Caco-2 (cell line): ENCODE results near the gene ECM2. TPM values are rescaled to one million over a fixed set of nuclear protein-coding genes. Genes with fewer than 3 reads are reported as not detected.

Experiments
- BruUV-seq: library from RNA; stranded (reverse); fragments of 400-500 nt; replicated peaks from 2 replicates; lab custom pipeline; 2021; lab: Mats Ljungman, UMichigan
- CTCF ChIA-PET: fragments of 300-600 bp; sonication (Branson Sonifier 250); formaldehyde crosslinking; loops from one replicate; lab custom pipeline; 2022; ENCODE audit warnings: antibody characterized with exemption; lab: Charles Lee
- POLR2A ChIA-PET: fragments of 300-600 bp; sonication (Branson Sonifier 250); formaldehyde crosslinking; loops from one replicate; lab custom pipeline; 2022; ENCODE audit warnings: antibody characterized with exemption; lab: Charles Lee
- DNase-seq, 2 experiments: peaks; one replicate each; pipeline versions ENCODE4 v3.0.0 to v3.0.0-alpha.2; 2020 to 2022
- H3K27me3 ChIP-seq: replicated peaks from 2 replicates; pipeline ENCODE4 v1.6.0; 2011; ENCODE audit warnings: low read length; ENCODE audit not compliant: control insufficient read depth, insufficient read depth
- H3K36me3 ChIP-seq: 2 replicates; pipeline ENCODE4 v1.5.1; 2011; ENCODE audit warnings: low read length; ENCODE audit not compliant: control insufficient read depth, insufficient read depth
- H3K4me1 ChIP-seq: fragments of 250-450 bp; sonication (Bioruptor Pico); 2 replicates; pipeline ENCODE4 v1.5.1; 2020; ENCODE audit warnings: mild to moderate bottlenecking
- H3K4me3 ChIP-seq: 2 replicates; pipeline ENCODE4 v1.5.1; 2011; ENCODE audit warnings: low read depth, mild to moderate bottlenecking, control low read depth, low read length
- H3K9me3 ChIP-seq: fragments of 250-450 bp; sonication (Bioruptor Pico); 2 replicates; pipeline ENCODE4 v1.5.1; 2020; ENCODE audit warnings: mild to moderate bottlenecking, moderate library complexity
- H3K27ac Mint-ChIP-seq: one replicate; pipeline ENCODE4 v1.8.0; 2022; ENCODE audit warnings: mixed read lengths; ENCODE audit not compliant: unreplicated experiment
- H3K27me3 Mint-ChIP-seq: one replicate; pipeline ENCODE4 v1.8.0; 2022; ENCODE audit warnings: mixed read lengths; ENCODE audit not compliant: insufficient read depth, unreplicated experiment
- H3K36me3 Mint-ChIP-seq: one replicate; pipeline ENCODE4 v1.8.0; 2022; ENCODE audit warnings: mild to moderate bottlenecking, mixed read lengths; ENCODE audit not compliant: insufficient read depth, unreplicated experiment
- H3K4me1 Mint-ChIP-seq: one replicate; pipeline ENCODE4 v1.8.0; 2022; ENCODE audit warnings: low read depth, mixed read lengths; ENCODE audit not compliant: unreplicated experiment
- H3K4me3 Mint-ChIP-seq: one replicate; pipeline ENCODE4 v1.8.0; 2022; ENCODE audit warnings: mild to moderate bottlenecking, moderate library complexity, mixed read lengths; ENCODE audit not compliant: unreplicated experiment
- H3K9me3 Mint-ChIP-seq: one replicate; pipeline ENCODE4 v1.8.0; 2022; ENCODE audit warnings: mixed read lengths; ENCODE audit not compliant: unreplicated experiment
- intact Hi-C: fragments of 100-400 bp; cut with micrococcal nuclease; formaldehyde crosslinking; loops from one replicate; pipeline ENCODE4 v1.10.0; 2022; ENCODE audit not compliant: unreplicated experiment
- total RNA-seq: library from RNA; stranded (reverse); gene quantifications from 2 replicates; pipeline ENCODE4 v1.2.3, GENCODE V29; 2022
- TF ChIP-seq, protein P1 (sequence below), 2 experiments: fragments of 200-600 bp in 1 of 2; IDR thresholded peaks; 1 replicate in 1 of 2; 2 replicates in 1 of 2; pipeline versions ENCODE4 v1.5.1 to v1.8.0; 2011 to 2022; ENCODE audit warnings: antibody characterized with exemption in 1 of 2, control low read depth in 1 of 2, inconsistent platforms in 1 of 2, low read depth in 1 of 2, low read length in 1 of 2, mild to moderate bottlenecking in 1 of 2, moderate library complexity in 1 of 2; ENCODE audit not compliant: insufficient read depth in 1 of 2, severe bottlenecking in 1 of 2, unreplicated experiment in 1 of 2

ECM2 gene
- total RNA-seq, 1 experiment from 2014 or later, result not detected

DNA sequence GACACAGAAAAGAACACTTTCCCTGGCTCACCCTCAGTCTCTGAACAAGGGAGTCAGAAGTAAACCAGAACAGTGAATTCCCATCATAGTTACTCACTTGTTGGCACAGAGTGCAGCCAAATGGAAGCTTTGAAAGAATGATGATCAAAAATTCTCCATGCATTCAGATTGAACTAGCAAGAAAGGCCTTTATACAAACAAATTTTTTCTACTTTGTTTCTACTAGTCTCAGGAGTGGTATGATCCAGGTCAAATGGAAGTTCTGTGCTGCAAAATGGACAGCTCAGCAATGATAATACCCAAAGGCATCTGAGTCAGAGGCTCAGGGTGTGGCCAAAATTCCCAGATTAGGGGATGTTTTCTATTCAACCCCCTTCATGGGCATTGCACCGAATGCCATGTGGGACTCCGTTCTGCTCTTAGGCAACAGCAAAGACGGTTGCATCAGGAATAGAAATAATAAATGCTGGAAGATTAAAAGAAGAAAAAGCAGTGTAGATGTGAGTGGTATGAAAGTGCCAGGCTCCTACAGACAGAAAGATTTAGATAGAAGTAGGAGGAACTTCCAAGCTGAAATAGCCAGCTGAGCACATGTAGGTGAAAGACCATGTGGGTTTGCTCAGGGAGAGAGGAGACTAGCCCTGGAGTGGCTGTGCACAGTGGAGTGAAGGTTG, 29.5 kb downstream of the ECM2 start:
- Histone ChIP-seq H3K4me3 (no peak overlapping the region), H3K9me3 (no peaks in the 10 kb centered on the region), H3K27me3 (no peaks in the 10 kb centered on the region), H3K36me3 (no peaks in the 10 kb centered on the region), H3K4me1 (no peaks in the 10 kb centered on the region)
- H3K4me1 Mint-ChIP-seq, result peaks cover 11% of the 10 kb centered on the region
- CTCF ChIA-PET, result no interaction called here
- intact Hi-C loops, result no loop called here
- POLR2A ChIA-PET, result no interaction called here
- no peaks in the 10 kb centered on the region for H3K27me3 Mint-ChIP-seq
- no TSS peak for BruUV-seq
- TF ChIP-seq, protein P1, sequence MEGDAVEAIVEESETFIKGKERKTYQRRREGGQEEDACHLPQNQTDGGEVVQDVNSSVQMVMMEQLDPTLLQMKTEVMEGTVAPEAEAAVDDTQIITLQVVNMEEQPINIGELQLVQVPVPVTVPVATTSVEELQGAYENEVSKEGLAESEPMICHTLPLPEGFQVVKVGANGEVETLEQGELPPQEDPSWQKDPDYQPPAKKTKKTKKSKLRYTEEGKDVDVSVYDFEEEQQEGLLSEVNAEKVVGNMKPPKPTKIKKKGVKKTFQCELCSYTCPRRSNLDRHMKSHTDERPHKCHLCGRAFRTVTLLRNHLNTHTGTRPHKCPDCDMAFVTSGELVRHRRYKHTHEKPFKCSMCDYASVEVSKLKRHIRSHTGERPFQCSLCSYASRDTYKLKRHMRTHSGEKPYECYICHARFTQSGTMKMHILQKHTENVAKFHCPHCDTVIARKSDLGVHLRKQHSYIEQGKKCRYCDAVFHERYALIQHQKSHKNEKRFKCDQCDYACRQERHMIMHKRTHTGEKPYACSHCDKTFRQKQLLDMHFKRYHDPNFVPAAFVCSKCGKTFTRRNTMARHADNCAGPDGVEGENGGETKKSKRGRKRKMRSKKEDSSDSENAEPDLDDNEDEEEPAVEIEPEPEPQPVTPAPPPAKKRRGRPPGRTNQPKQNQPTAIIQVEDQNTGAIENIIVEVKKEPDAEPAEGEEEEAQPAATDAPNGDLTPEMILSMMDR (IDR thresholded peaks at IDR 0.05; ENCODE audit: insufficient read depth in 1 of 2, low read depth in 1 of 2, low read length in 1 of 2, severe bottlenecking in 1 of 2, unreplicated experiment in 1 of 2), result no peak
- H3K4me3 Mint-ChIP-seq, result no peak overlapping the region
- H3K36me3 Mint-ChIP-seq, result no peaks in the 10 kb centered on the region
- no peaks in the 10 kb centered on the region for H3K9me3 Mint-ChIP-seq
- peak overlapping the region; percentile 67 for H3K27ac Mint-ChIP-seq
- no peak for DNase-seq

DNA sequence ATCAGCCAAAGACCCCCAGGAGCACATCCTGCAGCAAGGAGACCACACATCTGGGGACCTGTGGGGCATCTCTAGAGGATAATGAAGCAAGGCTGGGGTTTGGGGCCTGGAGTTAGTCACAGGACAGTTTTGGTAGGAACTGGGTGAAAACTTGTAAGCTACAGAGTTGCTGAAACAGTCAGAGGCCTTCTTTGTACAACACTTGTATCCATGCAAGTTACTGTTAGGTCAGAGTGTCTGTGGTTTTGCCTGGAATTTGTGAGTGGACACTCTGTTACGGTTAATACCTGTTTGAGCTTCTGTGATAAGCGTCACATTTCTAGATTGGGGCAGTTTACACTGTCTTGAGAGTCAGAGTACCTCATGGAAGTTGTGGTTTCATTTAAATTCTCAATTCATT, 30.9 kb downstream of the ECM2 start:
- Mint-ChIP-seq H3K9me3 (no peaks in the 10 kb centered on the region), H3K4me1 (peaks cover 11% of the 10 kb centered on the region), H3K27ac (no peak overlapping the region), H3K4me3 (no peak overlapping the region), H3K27me3 (no peaks in the 10 kb centered on the region), H3K36me3 (no peaks in the 10 kb centered on the region)
- Histone ChIP-seq H3K9me3 (no peaks in the 10 kb centered on the region), H3K4me3 (no peak overlapping the region), H3K36me3 (no peaks in the 10 kb centered on the region), H3K4me1 (no peaks in the 10 kb centered on the region), H3K27me3 (no peaks in the 10 kb centered on the region)
- BruUV-seq, result no TSS peak
- intact Hi-C loops, result no loop called here
- CTCF ChIA-PET, result no interaction called here
- TF ChIP-seq, protein P1 (IDR thresholded peaks at IDR 0.05; ENCODE audit: insufficient read depth in 1 of 2, low read depth in 1 of 2, low read length in 1 of 2, severe bottlenecking in 1 of 2, unreplicated experiment in 1 of 2), result no peak
- DNase-seq, result no peak
- POLR2A ChIA-PET, result no interaction called here

DNA sequence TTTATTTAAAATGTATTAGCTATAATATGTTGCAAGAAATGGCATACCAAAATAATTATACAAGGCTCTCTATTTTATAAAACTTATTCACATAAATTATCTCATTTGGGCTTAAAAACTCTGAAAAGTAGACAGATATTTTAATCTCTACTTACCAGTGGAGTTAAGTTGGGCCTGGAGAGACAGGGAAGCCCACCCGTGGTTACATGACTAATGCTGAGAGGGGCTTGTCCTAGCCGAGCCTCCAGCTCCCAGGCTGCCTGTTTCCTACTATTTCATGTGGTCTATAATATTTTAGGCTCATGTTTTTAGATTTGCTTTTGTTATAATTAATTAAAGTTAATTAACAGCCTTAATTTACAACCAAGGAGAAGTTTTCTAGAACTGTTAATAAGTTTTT, 32.6 kb downstream of the ECM2 start:
- no peak overlapping the region for H3K27ac Mint-ChIP-seq
- no TSS peak for BruUV-seq
- H3K4me3 Mint-ChIP-seq, result no peak overlapping the region
- Histone ChIP-seq H3K9me3 (no peaks in the 10 kb centered on the region), H3K4me3 (no peak overlapping the region), H3K27me3 (no peaks in the 10 kb centered on the region), H3K36me3 (no peaks in the 10 kb centered on the region), H3K4me1 (no peaks in the 10 kb centered on the region)
- no peaks in the 10 kb centered on the region for H3K36me3 Mint-ChIP-seq
- CTCF ChIA-PET, result no interaction called here
- intact Hi-C loops, result loop anchor here (2.0 kb wide), 1 partner anchor 132 kb away; no protein-coding TSS in a partner anchor
- DNase-seq, result no peak
- peaks cover 11% of the 10 kb centered on the region for H3K4me1 Mint-ChIP-seq
- TF ChIP-seq, protein P1 (IDR thresholded peaks at IDR 0.05; ENCODE audit: insufficient read depth in 1 of 2, low read depth in 1 of 2, low read length in 1 of 2, severe bottlenecking in 1 of 2, unreplicated experiment in 1 of 2), result no peak
- no peaks in the 10 kb centered on the region for H3K27me3 Mint-ChIP-seq
- H3K9me3 Mint-ChIP-seq, result no peaks in the 10 kb centered on the region
- POLR2A ChIA-PET, result no interaction called here
